Measurements from ENCODE around the gene CLASP1. TPM values are rescaled to one million over a fixed set of nuclear protein-coding genes. Genes with fewer than 3 reads are reported as not detected.

CLASP1 gene
- total RNA-seq, 1 experiment from 2014 or later: 81.9 TPM

GRCh38 chr2:121547646-121548045, 101.6 kb downstream of the CLASP1 start:
- BruUV-seq (replicated peaks): no TSS peak
- H3K36me3 Mint-ChIP-seq (ENCODE audit: insufficient read depth, unreplicated experiment): peaks cover 6% of the 10 kb centered on the region
- H3K27me3 Mint-ChIP-seq (ENCODE audit: insufficient read depth, unreplicated experiment): no peaks in the 10 kb centered on the region
- TF ChIP-seq, protein P1, sequence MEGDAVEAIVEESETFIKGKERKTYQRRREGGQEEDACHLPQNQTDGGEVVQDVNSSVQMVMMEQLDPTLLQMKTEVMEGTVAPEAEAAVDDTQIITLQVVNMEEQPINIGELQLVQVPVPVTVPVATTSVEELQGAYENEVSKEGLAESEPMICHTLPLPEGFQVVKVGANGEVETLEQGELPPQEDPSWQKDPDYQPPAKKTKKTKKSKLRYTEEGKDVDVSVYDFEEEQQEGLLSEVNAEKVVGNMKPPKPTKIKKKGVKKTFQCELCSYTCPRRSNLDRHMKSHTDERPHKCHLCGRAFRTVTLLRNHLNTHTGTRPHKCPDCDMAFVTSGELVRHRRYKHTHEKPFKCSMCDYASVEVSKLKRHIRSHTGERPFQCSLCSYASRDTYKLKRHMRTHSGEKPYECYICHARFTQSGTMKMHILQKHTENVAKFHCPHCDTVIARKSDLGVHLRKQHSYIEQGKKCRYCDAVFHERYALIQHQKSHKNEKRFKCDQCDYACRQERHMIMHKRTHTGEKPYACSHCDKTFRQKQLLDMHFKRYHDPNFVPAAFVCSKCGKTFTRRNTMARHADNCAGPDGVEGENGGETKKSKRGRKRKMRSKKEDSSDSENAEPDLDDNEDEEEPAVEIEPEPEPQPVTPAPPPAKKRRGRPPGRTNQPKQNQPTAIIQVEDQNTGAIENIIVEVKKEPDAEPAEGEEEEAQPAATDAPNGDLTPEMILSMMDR (IDR thresholded peaks at IDR 0.05; ENCODE audit: unreplicated experiment): no peak
- peaks cover 17% of the 10 kb centered on the region for H3K4me1 Mint-ChIP-seq (ENCODE audit: insufficient read depth, unreplicated experiment)
- ChIA-PET CTCF (interaction anchor here (1.1 kb wide), 1 partner anchor 10 kb away, joined by 3 read pairs; no protein-coding TSS in a partner anchor), POLR2A (interaction anchor here (1.1 to 1.5 kb wide), 2 partner anchors 9 to 16 kb away, joined by 3 to 6 read pairs; no protein-coding TSS in a partner anchor)
- no peak overlapping the region for H3K27ac Mint-ChIP-seq (ENCODE audit: low read depth, unreplicated experiment)
- intact Hi-C loops (cut with micrococcal nuclease): no loop called here
- H3K4me3 Mint-ChIP-seq (ENCODE audit: unreplicated experiment): no peak overlapping the region
- DNase-seq (ENCODE audit: unreplicated experiment): no peak
- H3K9me3 Mint-ChIP-seq (ENCODE audit: unreplicated experiment): peaks cover 8% of the 10 kb centered on the region

DNA sequence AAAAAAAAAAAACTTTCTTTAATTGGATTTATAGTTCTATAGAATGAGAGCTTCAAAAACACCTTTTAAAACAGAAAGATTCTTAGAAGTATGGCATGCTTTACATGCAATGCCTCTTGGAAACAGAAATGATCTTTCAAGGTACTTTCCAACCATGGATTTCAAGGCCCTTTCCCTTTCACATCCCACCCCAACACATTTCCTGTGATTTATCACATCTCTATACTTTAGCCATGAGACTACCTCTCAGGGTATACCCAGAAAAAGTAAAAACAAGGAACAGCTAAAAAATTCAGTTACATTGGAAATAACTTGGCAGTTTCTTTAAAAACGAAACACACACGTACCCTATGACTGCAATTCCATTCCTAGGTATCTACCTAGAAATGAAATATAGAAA, 103.3 kb downstream of the CLASP1 start:
- Mint-ChIP-seq H3K27me3 (ENCODE audit: insufficient read depth, unreplicated experiment) (no peaks in the 10 kb centered on the region), H3K9me3 (ENCODE audit: unreplicated experiment) (peaks cover 8% of the 10 kb centered on the region), H3K4me3 (ENCODE audit: unreplicated experiment) (no peak overlapping the region), H3K36me3 (ENCODE audit: insufficient read depth, unreplicated experiment) (peaks cover 6% of the 10 kb centered on the region), H3K27ac (ENCODE audit: low read depth, unreplicated experiment) (no peak overlapping the region), H3K4me1 (ENCODE audit: insufficient read depth, unreplicated experiment) (peaks cover 10% of the 10 kb centered on the region)
- BruUV-seq (replicated peaks): no TSS peak
- CTCF ChIA-PET: interaction anchor here (0.7 kb wide), 2 partner anchors 897 to 1332 kb away, joined by 4 to 5 read pairs; no protein-coding TSS in a partner anchor
- POLR2A ChIA-PET: interaction anchor here (0.8 to 1.3 kb wide), 5 partner anchors 15 to 104 kb away, joined by 3 to 5 read pairs (median 3); partner anchors contain the start of genes CLASP1 and RNU4ATAC
- intact Hi-C loops (cut with micrococcal nuclease): no loop called here
- TF ChIP-seq, protein P1 (IDR thresholded peaks at IDR 0.05; ENCODE audit: unreplicated experiment): no peak
- DNase-seq (ENCODE audit: unreplicated experiment): no peak

GRCh38 chr2:121545257-121545656, 104.0 kb downstream of the CLASP1 start:
- no peak overlapping the region for H3K27ac Mint-ChIP-seq (ENCODE audit: low read depth, unreplicated experiment)
- H3K4me3 Mint-ChIP-seq (ENCODE audit: unreplicated experiment): no peak overlapping the region
- peaks cover 6% of the 10 kb centered on the region for H3K36me3 Mint-ChIP-seq (ENCODE audit: insufficient read depth, unreplicated experiment)
- ChIA-PET CTCF (interaction anchor here (0.7 to 0.8 kb wide), 2 partner anchors 26 to 896 kb away, joined by 3 to 4 read pairs; no protein-coding TSS in a partner anchor), POLR2A (interaction anchor here (0.8 to 1.3 kb wide), 5 partner anchors 14 to 104 kb away, joined by 3 to 5 read pairs (median 3); partner anchors contain the start of genes CLASP1 and RNU4ATAC)
- DNase-seq (ENCODE audit: unreplicated experiment): no peak
- H3K9me3 Mint-ChIP-seq (ENCODE audit: unreplicated experiment): peaks cover 4% of the 10 kb centered on the region
- TF ChIP-seq, protein P1 (IDR thresholded peaks at IDR 0.05; ENCODE audit: unreplicated experiment): no peak
- BruUV-seq (replicated peaks): no TSS peak
- peaks cover 9% of the 10 kb centered on the region for H3K4me1 Mint-ChIP-seq (ENCODE audit: insufficient read depth, unreplicated experiment)
- no peaks in the 10 kb centered on the region for H3K27me3 Mint-ChIP-seq (ENCODE audit: insufficient read depth, unreplicated experiment)
- intact Hi-C loops (cut with micrococcal nuclease): no loop called here

DNA sequence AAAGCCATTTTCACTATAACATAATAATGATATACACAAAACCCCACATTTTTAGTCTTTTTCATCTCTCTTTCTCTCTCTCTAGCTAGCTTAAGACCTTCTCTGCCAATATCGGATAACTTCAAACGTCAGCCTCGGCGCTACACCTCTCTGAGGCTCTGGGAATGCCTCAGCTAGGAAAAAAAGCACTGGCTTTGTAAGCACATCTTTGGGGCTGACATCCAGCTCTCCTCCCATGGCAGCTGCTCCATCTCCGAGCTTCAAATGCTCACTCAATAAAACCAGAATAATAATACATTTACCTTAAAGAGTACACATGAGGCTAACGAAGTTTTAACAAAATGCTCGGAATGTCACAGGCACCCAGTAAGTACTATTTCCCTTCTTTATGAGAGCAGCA, 107.8 kb downstream of the CLASP1 start:
- intact Hi-C loops (cut with micrococcal nuclease): no loop called here
- H3K36me3 Mint-ChIP-seq (ENCODE audit: insufficient read depth, unreplicated experiment): peaks cover 8% of the 10 kb centered on the region
- H3K9me3 Mint-ChIP-seq (ENCODE audit: unreplicated experiment): no peaks in the 10 kb centered on the region
- BruUV-seq (replicated peaks): no TSS peak
- peaks cover 14% of the 10 kb centered on the region for H3K4me1 Mint-ChIP-seq (ENCODE audit: insufficient read depth, unreplicated experiment)
- CTCF ChIA-PET: interaction anchor here (0.8 kb wide), 1 partner anchor 13 kb away, joined by 3 read pairs; no protein-coding TSS in a partner anchor
- TF ChIP-seq, protein P1 (IDR thresholded peaks at IDR 0.05; ENCODE audit: unreplicated experiment): no peak
- H3K4me3 Mint-ChIP-seq (ENCODE audit: unreplicated experiment): no peak overlapping the region
- POLR2A ChIA-PET: interaction anchor here (1.0 to 2.2 kb wide), 3 partner anchors 10 to 32 kb away, joined by 3 to 5 read pairs (median 3); no protein-coding TSS in a partner anchor
- DNase-seq (ENCODE audit: unreplicated experiment): no peak
- H3K27ac Mint-ChIP-seq (ENCODE audit: low read depth, unreplicated experiment): no peak overlapping the region
- no peaks in the 10 kb centered on the region for H3K27me3 Mint-ChIP-seq (ENCODE audit: insufficient read depth, unreplicated experiment)

Measured in MCF 10A (cell line).